ENCODE data around the gene BSND.

The BSND gene

GRCh38 chr1:55034476-55035133 is 35.9 kb downstream of the BSND start:
- no peak overlapping the region for H3K4me3 ChIP-seq (ENCODE audit: low read depth in 1 of 2, low read length in 2 of 2)
- H3K36me3 ChIP-seq (ENCODE audit: insufficient read depth, low read length) = no peaks in the 10 kb centered on the region
- no peak overlapping the region for H3K27ac ChIP-seq (ENCODE audit: low read depth, low read length)
- H3K27me3 ChIP-seq (ENCODE audit: control insufficient read depth in 1 of 2, insufficient read depth in 2 of 2, low read length in 2 of 2) = peaks cover 8 to 21% of the 10 kb centered on the region in 2 donors
- no peaks in the 10 kb centered on the region for H3K9me3 ChIP-seq (ENCODE audit: low read length)
- peaks cover 9% of the 10 kb centered on the region for H3K4me1 ChIP-seq (ENCODE audit: insufficient read depth, low read length)
- no peak overlapping the region for H3K9ac ChIP-seq (ENCODE audit: low read length)

- H3K27ac ChIP-seq (ENCODE audit: low read depth, low read length) = no peak overlapping the region
- H3K27me3 ChIP-seq (ENCODE audit: control insufficient read depth in 1 of 2, insufficient read depth in 2 of 2, low read length in 2 of 2) = peaks cover 8 to 34% of the 10 kb centered on the region in 2 donors
- no peaks in the 10 kb centered on the region for H3K9me3 ChIP-seq (ENCODE audit: low read length)
- H3K36me3 ChIP-seq (ENCODE audit: insufficient read depth, low read length) = no peaks in the 10 kb centered on the region
- H3K9ac ChIP-seq (ENCODE audit: low read length) = no peak overlapping the region
- H3K4me1 ChIP-seq (ENCODE audit: insufficient read depth, low read length) = peaks cover 9% of the 10 kb centered on the region
- H3K4me3 ChIP-seq (ENCODE audit: low read depth in 1 of 2, low read length in 2 of 2) = no peak overlapping the region
These were observed 37.2 kb downstream of the BSND start for GRCh38 chr1:55035904-55036303.

- H3K9ac ChIP-seq (ENCODE audit: low read length) = no peak overlapping the region
- no peak overlapping the region for H3K4me3 ChIP-seq (ENCODE audit: low read depth in 1 of 2, low read length in 2 of 2)
- H3K27ac ChIP-seq (ENCODE audit: low read depth, low read length) = no peak overlapping the region
- peaks cover 8 to 34% of the 10 kb centered on the region in 2 donors for H3K27me3 ChIP-seq (ENCODE audit: control insufficient read depth in 1 of 2, insufficient read depth in 2 of 2, low read length in 2 of 2)
- no peaks in the 10 kb centered on the region for H3K36me3 ChIP-seq (ENCODE audit: insufficient read depth, low read length)
- H3K4me1 ChIP-seq (ENCODE audit: insufficient read depth, low read length) = peaks cover 9% of the 10 kb centered on the region
- no peaks in the 10 kb centered on the region for H3K9me3 ChIP-seq (ENCODE audit: low read length)
These were observed 39.2 kb downstream of the BSND start for GRCh38 chr1:55037733-55038551.

- Histone ChIP-seq H3K36me3 (ENCODE audit: insufficient read depth, low read length) (no peaks in the 10 kb centered on the region), H3K4me3 (ENCODE audit: low read depth in 1 of 2, low read length in 2 of 2) (no peak overlapping the region), H3K4me1 (ENCODE audit: insufficient read depth, low read length) (peaks cover 9% of the 10 kb centered on the region), H3K27me3 (ENCODE audit: control insufficient read depth in 1 of 2, insufficient read depth in 2 of 2, low read length in 2 of 2) (peaks cover 8 to 34% of the 10 kb centered on the region in 2 donors), H3K9ac (ENCODE audit: low read length) (no peak overlapping the region), H3K9me3 (ENCODE audit: low read length) (no peaks in the 10 kb centered on the region), H3K27ac (ENCODE audit: low read depth, low read length) (no peak overlapping the region)
These were observed 39.8 kb downstream of the BSND start for GRCh38 chr1:55038552-55038838.

GRCh38 chr1:55038974-55039341 is 40.2 kb downstream of the BSND start:
- Histone ChIP-seq H3K27me3 (ENCODE audit: control insufficient read depth in 1 of 2, insufficient read depth in 2 of 2, low read length in 2 of 2) (peaks cover 8 to 31% of the 10 kb centered on the region in 2 donors), H3K27ac (ENCODE audit: low read depth, low read length) (no peak overlapping the region), H3K4me3 (ENCODE audit: low read depth in 1 of 2, low read length in 2 of 2) (no peak overlapping the region), H3K9me3 (ENCODE audit: low read length) (no peaks in the 10 kb centered on the region), H3K4me1 (ENCODE audit: insufficient read depth, low read length) (peaks cover 9% of the 10 kb centered on the region), H3K36me3 (ENCODE audit: insufficient read depth, low read length) (no peaks in the 10 kb centered on the region), H3K9ac (ENCODE audit: low read length) (no peak overlapping the region)

- Histone ChIP-seq H3K27ac (ENCODE audit: low read depth, low read length) (no peak within 1 kb of the TSS), H3K9me3 (ENCODE audit: low read length) (no peaks in the 10 kb centered on the region), H3K4me1 (ENCODE audit: insufficient read depth, low read length) (peaks cover 8% of the 10 kb centered on the region), H3K9ac (ENCODE audit: low read length) (no peak within 1 kb of the TSS), H3K4me3 (ENCODE audit: low read depth in 1 of 2, low read length in 2 of 2) (no peak within 1 kb of the TSS), H3K27me3 (ENCODE audit: control insufficient read depth in 1 of 2, insufficient read depth in 2 of 2, low read length in 2 of 2) (peaks cover 8 to 31% of the 10 kb centered on the region in 2 donors), H3K36me3 (ENCODE audit: insufficient read depth, low read length) (no peaks in the 10 kb centered on the region)
These were observed 40.8 kb downstream of the BSND start, which contains the start of gene PCSK9 for GRCh38 chr1:55039342-55040082. PCSK9 (plus strand) TSS chr1:55039548; CDS start chr1:55039838, 290 bp downstream.

GRCh38 chr1:55040083-55040932 is 41.6 kb downstream of the BSND start:
- H3K36me3 ChIP-seq (ENCODE audit: insufficient read depth, low read length) = no peaks in the 10 kb centered on the region
- no peaks in the 10 kb centered on the region for H3K9me3 ChIP-seq (ENCODE audit: low read length)
- peaks cover 8 to 31% of the 10 kb centered on the region in 2 donors for H3K27me3 ChIP-seq (ENCODE audit: control insufficient read depth in 1 of 2, insufficient read depth in 2 of 2, low read length in 2 of 2)
- no peak overlapping the region for H3K9ac ChIP-seq (ENCODE audit: low read length)
- H3K4me3 ChIP-seq (ENCODE audit: low read depth in 1 of 2, low read length in 2 of 2) = no peak overlapping the region
- H3K4me1 ChIP-seq (ENCODE audit: insufficient read depth, low read length) = peaks cover under 1% of the 10 kb centered on the region
- H3K27ac ChIP-seq (ENCODE audit: low read depth, low read length) = no peak overlapping the region

GRCh38 chr1:55040933-55041494 is 42.3 kb downstream of the BSND start:
- H3K4me1 ChIP-seq (ENCODE audit: insufficient read depth, low read length) = no peaks in the 10 kb centered on the region
- no peaks in the 10 kb centered on the region for H3K36me3 ChIP-seq (ENCODE audit: insufficient read depth, low read length)
- H3K27ac ChIP-seq (ENCODE audit: low read depth, low read length) = no peak overlapping the region
- no peak overlapping the region for H3K4me3 ChIP-seq (ENCODE audit: low read depth in 1 of 2, low read length in 2 of 2)
- no peak overlapping the region for H3K9ac ChIP-seq (ENCODE audit: low read length)
- H3K27me3 ChIP-seq (ENCODE audit: control insufficient read depth in 1 of 2, insufficient read depth in 2 of 2, low read length in 2 of 2) = peaks cover 8 to 31% of the 10 kb centered on the region in 2 donors
- no peaks in the 10 kb centered on the region for H3K9me3 ChIP-seq (ENCODE audit: low read length)

GRCh38 chr1:55041613-55042012 is 42.9 kb downstream of the BSND start:
- Histone ChIP-seq H3K4me3 (ENCODE audit: low read depth in 1 of 2, low read length in 2 of 2) (no peak overlapping the region), H3K9me3 (ENCODE audit: low read length) (no peaks in the 10 kb centered on the region), H3K9ac (ENCODE audit: low read length) (no peak overlapping the region), H3K36me3 (ENCODE audit: insufficient read depth, low read length) (no peaks in the 10 kb centered on the region), H3K27ac (ENCODE audit: low read depth, low read length) (no peak overlapping the region), H3K27me3 (ENCODE audit: control insufficient read depth in 1 of 2, insufficient read depth in 2 of 2, low read length in 2 of 2) (peaks cover 8 to 31% of the 10 kb centered on the region in 2 donors), H3K4me1 (ENCODE audit: insufficient read depth, low read length) (no peaks in the 10 kb centered on the region)

- H3K9ac ChIP-seq (ENCODE audit: low read length) = no peak overlapping the region
- H3K27me3 ChIP-seq (ENCODE audit: control insufficient read depth in 1 of 2, insufficient read depth in 2 of 2, low read length in 2 of 2) = peaks cover 0 to 29% of the 10 kb centered on the region in 2 donors
- H3K36me3 ChIP-seq (ENCODE audit: insufficient read depth, low read length) = no peaks in the 10 kb centered on the region
- H3K9me3 ChIP-seq (ENCODE audit: low read length) = no peaks in the 10 kb centered on the region
- H3K27ac ChIP-seq (ENCODE audit: low read depth, low read length) = no peak overlapping the region
- H3K4me3 ChIP-seq (ENCODE audit: low read depth in 1 of 2, low read length in 2 of 2) = no peak overlapping the region
- no peaks in the 10 kb centered on the region for H3K4me1 ChIP-seq (ENCODE audit: insufficient read depth, low read length)
These were observed 44.3 kb downstream of the BSND start for GRCh38 chr1:55043011-55043410.
